Colon (tissue), 2 donors: ENCODE measurements around the gene ZNF560.
"Not testable (repeated sequence)": the region's sequence is repeated elsewhere in the genome, so short reads cannot be mapped to it uniquely, and the experiment has no call there.

Source experiments
- FAIRE-seq: peaks from 2 replicates; lab custom pipeline; 2012; peaks lifted over from hg19 to GRCh38; lab: Jason Lieb, UNC
- donor health status: control.
- donor health status: control.

Gene ZNF560

DNA sequence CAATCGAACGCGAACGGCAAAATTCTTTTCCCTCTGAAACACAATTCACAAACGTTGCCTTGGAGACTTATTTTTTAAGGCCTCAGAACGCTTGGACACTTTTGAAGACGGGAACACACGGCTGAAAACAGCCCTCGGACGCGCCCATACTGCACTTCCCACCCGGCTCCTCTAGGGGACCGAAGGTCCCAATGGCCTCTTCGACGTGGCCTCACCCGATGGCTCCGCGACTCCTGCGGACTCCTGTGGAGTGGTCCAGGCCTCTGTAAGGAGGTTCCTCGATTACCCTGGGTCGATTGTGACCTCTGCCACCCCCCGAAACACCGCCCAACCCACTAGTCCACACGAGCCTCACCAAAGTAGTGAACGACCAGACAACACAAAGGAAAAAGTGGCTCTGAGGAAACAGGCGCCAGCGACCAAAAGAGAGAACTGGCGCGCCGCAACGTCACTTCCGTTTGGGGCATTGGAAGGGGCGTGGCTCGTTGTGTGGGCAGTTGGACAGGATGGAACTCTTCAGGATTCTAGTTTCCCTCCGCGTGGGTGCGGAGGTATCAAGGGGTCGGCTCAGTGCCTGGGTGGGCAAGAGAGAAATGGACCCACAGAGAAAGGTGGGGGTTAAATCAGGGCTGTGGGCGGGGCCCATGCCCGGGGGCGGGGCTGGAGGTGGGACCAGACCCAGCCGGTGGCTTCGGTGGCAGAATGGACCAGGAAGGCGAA, at the start of gene ZNF560:
Gene ZNF560, minus strand, starts transcription at position 434 of the 720 bp plus-strand sequence. CDS start 23,303 bp downstream, outside the sequence.
- FAIRE-seq, result no peak

DNA sequence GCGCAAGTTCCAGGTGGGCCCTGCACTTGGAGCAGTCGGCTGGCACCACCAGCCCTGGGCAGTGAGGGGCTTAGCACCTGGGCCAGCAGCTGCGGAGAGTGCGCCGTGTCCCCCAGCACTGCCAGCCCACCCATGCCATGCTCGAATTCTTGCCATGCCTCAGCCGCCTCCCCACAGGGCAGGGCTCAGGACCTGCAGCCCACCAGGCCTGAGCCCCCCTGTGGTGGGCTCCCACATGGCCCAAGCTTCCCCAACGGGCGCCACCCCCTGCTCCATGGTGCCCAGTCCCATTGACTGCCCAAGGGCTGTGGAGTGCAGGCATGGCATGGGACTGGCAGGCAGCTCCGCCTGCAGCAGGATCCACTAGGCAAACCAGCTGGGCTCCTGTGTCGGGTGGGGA, 49.5 kb upstream of the ZNF560 start:
- no peak for FAIRE-seq

DNA sequence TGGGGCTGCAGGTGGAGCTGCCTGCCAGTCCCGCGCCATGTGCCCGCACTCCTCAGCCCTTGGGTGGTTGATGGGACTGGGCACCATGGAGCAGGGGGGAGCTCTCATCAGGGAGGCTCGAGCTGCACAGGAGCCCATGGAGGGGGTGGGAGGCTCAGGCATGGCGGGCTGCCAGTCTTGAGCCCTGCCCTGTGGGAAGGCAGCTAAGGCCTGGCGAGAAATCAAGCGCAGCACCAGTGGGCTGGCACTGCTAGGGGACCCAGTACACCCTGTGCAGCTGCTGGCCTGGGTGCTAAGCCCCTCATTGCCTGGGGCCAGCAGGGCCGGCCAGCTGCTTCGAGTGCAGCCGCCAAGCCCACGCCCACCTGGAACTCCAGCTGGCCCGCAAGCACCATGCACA, 42.9 kb upstream of the ZNF560 start:
- FAIRE-seq, result not testable (repeated sequence)

DNA sequence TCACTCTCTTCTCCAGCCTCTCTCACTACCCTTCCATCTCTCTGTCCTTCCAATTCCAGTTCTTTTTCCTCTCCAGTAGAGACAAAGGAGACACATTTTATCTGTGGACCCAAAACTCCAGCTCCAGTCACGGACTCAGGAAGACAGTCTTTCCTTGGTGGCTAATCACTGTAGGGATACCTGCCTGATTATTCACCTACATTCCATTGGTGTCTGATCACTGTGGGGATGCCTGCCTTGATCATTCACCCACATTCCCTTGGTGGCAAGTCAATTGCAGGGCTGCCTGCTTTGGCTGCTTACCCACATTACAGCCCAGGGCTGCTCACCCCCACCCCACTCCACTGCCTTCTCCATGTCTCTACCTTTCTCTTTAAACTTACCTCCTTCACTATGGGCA, 41.5 kb upstream of the ZNF560 start:
- FAIRE-seq, result not testable (repeated sequence)

DNA sequence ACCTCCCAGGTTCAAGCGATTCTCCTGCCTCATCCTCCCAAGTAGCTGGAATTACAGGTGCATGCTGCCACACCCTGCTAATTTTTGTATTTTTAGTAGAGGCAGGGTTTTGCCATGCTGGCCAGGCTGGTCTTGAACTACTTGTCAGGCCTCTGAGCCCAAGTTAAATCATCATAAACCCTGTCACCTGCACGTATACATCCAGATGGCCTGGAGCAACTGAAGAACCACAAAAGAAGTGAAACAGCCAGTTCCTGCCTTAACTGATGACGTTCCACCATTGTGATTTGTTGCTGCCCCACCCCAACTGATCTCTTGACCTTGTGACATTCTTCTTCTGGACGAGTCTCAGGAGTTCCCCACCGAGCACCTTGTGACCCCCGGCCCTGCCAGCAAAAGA, 40.8 kb upstream of the ZNF560 start:
- FAIRE-seq, result not testable (repeated sequence)

DNA sequence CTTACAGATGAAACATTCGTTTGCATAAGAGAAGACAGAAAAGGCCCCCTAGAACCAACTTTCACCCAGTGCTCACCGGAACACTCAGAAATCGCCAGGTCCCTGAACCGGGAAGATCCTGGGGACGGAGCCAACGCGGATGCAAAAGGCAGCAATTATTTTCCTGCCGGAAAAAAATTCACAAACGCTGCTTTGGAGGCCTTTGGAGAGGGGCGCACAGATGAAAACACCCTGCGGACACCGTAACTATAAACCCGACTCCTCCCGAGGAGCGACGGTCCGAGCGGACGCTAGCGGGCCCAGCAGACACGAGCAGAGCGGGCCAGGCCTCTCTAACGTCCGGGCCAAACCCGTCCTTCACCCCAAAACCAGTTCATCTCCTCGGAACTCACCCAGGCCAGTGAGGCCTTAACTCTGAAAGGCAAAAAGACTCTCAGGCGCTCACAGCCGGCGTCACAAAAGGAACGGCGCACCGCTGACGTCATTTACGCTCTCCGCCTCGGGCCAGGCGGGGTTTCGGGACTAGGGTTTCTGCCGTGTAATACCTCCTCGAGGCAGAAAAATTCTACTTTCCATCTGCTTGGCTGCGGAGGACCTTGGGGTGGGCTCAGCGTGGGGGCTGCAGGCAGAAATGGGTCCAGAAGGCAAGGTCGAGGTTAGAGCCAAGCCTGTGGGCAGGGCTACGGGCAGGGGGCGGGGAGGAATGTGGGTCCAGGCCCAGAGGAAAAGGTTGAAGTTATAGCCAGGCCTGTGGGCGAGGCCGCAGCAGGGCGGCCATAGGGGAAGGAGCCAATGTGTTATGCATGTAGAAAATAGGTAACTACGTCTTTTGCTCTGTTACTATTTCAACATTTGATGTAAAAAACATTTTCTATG, 40.0 kb upstream of the ZNF560 start, which contains the start of gene ZNF426:
Gene ZNF426, minus strand, starts transcription at position 463 of the 876 bp plus-strand sequence. CDS start 2,413 bp downstream, outside the sequence.
- no peak for FAIRE-seq

DNA sequence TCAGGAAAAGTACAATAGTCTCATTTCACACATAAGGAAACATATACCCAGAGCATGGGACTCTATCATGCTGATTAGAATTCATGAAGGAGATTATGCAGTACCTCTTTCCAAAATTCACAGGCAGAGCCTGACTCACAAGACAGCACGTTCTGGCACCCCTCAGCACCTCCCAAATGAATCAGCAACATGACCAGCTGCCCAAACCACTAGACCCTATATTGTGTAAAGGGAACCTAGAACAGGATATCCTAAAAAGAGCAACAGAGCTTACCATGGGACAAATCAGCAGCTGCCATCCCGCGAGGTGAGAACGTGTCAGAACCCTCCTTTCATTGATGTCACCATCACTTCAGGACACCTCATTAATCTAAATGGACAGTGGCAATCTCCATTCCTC, 37.5 kb upstream of the ZNF560 start:
- no peak for FAIRE-seq

DNA sequence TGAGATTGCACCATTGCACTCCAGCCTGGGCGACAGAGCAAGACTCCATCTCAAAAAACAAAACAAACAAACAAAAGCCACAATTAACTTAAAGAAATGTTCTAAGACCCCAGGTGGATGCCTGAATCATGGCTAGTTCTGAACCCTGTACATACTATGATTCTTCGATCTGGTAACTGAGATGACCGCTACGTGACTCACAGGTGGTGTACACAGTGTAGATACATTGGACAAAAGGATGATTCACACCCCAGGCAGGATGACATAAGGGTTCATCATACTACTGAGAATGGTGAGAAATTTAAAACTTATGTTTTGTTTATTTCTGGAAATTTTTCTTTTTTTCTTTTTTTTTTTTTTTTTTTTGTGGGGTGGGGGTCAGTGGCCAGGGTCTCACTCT, 33.5 kb upstream of the ZNF560 start:
- no peak for FAIRE-seq

DNA sequence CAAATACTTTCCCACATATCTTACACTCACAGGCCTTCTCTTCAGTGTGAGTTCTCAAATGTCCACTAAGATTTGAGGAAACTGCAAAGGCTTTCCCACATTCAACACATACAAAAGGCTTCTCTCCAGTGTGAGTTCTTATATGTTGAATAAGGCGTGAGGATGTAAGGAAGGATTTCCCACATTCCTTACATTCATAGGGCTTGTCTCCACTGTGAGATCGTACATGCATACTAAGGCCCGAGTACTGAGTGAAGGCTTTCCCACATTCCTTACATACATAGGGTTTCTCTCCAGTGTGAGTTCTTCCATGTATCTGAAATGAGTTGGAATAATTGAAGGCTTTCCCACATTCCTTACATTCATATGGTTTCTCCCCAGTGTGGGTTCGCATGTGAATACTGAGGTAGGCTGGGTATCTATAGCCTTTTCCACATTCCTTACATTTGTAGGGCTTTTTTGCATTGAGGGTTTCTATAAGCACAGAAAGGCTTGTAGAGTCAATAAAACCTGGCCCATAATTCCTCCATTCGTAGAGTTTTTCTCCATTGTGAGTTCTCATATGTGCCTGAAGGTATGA, 30.4 kb upstream of the ZNF560 start:
- FAIRE-seq, result no peak

DNA sequence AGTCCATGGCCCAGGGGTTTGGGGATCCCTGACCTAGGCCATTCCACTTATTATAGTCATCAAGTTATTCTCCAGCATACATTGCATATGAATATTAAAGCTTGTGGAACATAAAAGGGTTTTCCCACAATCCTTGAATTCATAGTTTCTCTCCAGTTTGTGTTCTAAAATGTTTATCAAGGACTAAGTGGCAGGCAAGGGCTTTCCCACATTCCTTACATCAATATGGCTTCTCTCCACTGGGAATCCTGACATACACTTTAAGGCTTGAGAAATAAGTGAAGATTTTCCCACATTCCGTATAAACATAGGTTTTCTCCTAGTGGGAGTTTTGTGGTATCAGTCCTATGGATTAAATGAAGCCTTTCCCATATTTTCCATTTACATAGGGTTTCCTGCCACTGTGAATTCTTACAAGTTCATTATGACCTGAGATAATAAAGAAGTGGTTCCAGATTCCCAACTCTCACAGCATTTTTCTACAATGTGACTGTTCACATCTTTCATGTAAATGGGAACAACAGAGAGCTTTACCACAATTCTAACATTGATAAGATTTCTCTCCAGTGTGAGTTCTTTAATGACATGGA, 25.6 kb upstream of the ZNF560 start:
- no peak for FAIRE-seq

DNA sequence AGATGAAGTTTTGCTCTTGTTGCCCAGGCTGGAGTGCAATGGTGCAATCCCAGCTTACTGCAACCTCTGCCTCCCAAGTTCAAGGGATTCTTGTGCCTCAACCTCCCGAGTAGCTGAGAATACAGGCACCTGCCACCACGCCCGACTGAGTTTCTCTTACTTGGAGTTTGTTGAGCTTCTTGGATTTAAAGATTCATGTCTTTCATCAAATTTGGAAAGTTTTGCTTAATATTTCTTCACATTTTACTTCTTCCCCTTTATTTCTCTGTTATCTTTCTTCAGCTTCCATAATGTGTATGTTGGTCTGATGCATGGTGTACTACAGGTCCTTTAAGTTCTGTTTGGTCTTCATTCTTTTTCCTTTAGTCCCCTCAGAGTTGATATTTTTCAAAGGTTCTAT, 8.9 kb upstream of the ZNF560 start:
- FAIRE-seq, result no peak

DNA sequence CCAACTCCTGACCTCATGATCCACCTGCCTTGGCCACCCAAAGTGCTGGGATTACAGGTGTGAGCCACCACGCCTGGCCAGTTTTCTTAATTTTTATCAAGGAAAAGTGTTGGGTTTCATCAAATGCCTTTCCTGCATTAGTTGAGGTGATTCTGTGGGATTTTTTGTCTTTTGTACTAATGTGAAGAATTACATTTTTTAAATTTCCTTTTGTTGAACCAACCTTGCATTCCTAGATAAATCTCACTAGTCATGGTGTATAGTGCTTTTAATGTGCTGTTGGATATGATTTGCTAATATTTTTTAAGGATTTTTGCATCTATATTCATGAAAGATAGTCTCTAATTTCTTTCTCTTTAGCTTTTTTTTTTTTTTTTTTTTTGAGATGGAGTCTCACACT, 2.4 kb upstream of the ZNF560 start:
- no peak for FAIRE-seq

DNA sequence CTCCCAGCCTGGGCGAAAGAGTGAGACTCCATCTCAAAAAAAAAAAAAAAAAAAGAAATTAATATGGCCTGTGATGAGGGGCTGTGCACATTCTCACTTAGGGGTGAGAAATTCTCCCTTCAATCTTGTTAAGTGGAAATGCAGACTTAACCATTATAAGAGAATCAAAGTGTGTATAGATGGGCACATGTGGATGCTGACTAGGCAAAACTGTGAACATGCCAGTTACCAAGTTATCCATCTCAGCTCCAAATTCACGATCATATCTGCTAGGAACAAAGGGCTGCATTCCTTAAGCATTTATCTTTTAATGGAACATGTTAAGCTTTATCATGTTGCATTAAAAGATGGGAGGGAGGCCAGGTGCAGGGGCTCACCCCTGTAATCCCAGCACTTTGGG, 4.3 kb downstream of the ZNF560 start:
- FAIRE-seq, result no peak

DNA sequence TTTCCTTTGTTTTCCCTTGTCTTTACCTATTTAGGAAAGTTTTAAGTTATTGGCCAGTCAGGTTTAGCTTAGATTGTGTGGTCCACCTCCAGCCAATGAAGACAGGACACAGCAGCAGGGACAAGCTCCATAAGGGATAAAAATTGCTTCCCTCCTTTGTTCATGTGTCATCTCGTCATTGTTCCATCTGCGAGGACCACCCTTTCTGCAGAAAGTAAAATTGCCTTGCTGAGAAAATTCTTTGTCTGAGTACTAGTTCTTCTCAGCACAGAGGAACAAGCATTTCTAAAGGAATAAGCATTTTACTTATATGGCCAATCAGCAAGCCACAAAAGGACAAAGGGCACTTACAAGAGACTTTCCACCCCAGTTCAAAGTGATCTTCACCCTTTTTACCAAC, 11.4 kb downstream of the ZNF560 start:
- FAIRE-seq, result no peak

DNA sequence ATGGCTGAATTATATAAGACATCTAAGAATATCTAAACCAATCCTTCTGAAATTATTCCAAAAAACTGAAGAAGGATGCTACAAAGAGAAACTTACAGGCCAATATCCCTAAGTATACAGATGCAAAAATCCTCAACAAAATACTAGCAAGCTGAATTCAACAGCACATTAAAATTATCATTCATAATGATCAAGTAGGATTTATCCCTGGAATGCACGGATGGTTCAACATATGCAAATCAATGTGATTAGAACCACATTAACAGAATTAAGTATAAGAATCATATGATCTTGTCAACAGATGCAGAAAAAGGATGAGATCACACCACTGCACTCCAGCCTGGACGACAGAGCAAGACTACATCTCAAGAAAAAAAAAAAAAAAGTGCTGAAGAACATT, 13.3 kb downstream of the ZNF560 start:
- no peak for FAIRE-seq

DNA sequence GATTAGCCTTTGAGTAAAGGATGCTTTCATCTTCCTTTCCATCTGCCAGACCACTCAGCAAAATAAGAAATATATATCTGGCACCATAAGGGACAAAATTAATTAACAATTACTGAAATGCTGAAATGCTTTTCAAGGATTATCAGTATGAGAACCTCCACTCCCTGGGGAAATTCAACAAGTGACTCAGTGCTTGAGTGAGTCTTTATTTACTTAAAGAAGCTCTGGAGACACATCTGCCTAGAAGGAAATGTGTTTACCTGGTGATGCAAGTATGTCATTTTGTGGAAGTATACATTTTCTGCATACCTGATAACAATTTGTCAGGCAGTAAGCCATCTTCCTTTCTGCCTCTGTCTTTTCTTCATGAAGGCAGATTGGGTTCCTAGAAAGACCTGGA, 23.4 kb downstream of the ZNF560 start:
- no peak for FAIRE-seq

DNA sequence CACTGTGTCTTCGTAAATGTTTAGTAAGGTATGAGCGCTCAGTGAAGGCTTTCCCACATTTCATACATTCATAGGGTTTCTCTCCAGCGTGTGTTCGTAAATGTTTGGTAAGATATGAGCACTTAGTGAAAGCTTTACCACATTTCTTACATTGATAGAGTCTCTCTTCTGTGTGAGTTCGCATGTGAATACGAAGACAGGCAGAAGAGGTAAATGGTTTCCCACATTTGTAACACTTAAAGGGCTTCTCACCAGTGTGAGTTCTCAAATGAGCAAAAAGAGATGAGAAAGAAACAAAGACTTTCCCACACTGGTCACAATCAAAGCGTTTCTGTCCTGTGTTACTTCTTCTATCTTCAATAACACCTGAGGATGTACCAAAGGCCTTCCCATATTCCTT, 31.3 kb downstream of the ZNF560 start:
- FAIRE-seq, result no peak

DNA sequence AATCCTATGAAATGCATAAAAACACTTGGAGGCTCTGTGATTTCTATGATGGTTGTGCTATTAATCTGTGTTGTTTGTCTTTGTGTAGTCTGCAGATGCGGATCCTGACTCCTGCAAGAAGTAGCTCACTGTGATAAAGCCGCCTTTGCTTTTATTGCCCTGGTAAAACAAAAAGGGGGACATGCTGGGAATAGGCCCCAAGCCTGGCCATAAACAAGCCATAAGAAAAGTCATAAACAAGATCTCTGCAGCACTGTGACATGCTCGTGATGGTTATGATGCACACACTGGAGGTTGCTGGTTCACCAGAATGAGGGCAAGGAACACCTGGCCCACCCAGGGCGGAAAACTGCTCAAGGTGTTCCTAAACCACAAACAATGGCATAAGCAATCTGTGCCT, 36.5 kb downstream of the ZNF560 start:
- no peak for FAIRE-seq

DNA sequence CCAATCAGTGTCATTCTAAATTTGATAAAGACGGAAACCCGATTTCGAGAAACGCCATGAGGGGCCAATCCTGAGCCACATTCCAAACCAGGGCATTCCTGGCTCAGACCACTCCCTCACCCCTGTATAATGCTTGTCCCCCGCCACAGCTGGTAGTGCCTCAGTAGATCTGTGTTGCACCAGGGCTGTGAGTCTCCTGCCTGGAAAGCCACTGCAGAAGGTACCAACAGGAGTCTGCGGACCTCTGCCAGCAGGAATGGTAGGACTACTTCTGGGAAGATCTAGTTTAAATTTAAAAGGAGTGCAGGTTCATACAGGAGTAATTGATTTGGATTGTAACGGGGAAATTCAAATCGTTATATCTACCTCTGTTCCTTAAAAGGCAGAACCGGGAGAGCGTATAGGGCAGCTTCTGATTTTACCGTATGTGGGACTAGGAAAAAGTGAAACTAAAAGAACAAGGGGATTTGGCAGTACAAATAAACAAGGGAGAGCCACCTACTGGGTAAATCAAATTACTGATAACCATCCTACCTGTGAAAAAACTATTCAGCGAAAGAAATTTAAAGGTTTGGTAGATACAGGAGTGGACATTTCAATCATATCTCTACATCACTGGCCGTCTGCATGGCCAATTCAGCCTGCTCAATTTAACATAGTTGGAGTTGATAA, 42.3 kb downstream of the ZNF560 start:
- no peak for FAIRE-seq

DNA sequence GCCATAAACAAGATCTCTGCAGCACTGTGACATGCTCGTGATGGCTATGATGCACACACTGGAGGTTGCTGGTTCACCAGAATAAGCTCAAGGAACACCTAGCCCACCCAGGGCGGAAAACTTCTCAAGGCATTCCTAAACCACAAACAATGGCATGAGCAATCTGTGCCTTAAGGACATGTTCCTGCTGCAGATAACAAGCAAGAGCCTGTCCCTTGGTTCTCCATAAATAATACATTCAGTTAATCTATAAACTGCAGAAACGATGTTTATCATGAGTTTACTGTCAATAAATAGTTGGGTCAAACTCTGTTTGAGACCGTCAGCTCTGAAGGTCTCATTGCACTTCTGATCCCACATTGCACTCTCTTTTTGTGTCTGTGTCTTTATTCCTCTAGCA, 44.5 kb downstream of the ZNF560 start:
- FAIRE-seq, result no peak

DNA sequence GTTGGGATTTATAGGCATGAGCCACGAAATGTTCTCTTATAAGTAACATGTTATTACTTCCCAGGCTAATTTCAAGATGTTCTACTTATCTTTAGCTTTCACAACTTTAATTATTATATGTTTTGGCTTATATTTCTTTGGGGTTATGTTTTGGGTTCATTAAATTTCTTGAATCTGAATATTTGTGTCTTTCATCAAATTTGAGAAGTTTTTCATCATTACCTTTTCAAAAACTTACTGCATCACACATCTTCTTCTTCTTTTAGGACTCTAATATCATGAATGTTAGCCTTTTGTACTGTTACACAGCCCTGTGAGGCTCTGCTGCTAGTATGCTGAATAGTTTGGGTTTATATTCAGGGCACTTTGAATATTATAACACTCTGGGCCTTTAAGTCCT, 53.4 kb downstream of the ZNF560 start:
- FAIRE-seq, result no peak

DNA sequence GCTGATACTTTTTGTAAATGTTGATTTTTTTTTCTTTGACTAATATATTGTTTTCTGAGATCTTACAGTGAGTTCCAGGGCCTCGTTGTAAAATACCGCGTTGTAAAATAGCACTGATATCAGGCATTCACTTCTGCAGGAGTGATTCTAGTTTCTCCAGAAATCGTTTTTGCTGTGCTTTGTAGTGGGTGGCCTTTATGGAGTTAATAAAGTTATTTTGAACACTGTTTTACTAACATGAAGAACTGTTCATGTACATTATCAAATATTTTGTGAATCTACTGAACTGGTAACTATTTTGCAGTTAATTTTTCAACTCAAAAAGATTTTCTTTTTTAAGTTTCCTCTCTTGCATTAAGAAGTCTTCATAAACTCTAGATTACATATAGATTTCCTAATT, 62.1 kb downstream of the ZNF560 start:
- no peak for FAIRE-seq
